ENCODE data around the gene FAM153A.
"Not testable (repeated sequence)": the region's sequence is repeated elsewhere in the genome, so short reads cannot be mapped to it uniquely, and the experiment has no call there.

GRCh38 chr5:177782169-177782568 is 530 bp downstream of the FAM153A start:
- TF ChIP-seq, protein P1, sequence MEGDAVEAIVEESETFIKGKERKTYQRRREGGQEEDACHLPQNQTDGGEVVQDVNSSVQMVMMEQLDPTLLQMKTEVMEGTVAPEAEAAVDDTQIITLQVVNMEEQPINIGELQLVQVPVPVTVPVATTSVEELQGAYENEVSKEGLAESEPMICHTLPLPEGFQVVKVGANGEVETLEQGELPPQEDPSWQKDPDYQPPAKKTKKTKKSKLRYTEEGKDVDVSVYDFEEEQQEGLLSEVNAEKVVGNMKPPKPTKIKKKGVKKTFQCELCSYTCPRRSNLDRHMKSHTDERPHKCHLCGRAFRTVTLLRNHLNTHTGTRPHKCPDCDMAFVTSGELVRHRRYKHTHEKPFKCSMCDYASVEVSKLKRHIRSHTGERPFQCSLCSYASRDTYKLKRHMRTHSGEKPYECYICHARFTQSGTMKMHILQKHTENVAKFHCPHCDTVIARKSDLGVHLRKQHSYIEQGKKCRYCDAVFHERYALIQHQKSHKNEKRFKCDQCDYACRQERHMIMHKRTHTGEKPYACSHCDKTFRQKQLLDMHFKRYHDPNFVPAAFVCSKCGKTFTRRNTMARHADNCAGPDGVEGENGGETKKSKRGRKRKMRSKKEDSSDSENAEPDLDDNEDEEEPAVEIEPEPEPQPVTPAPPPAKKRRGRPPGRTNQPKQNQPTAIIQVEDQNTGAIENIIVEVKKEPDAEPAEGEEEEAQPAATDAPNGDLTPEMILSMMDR (IDR thresholded peaks at IDR 0.05; ENCODE audit: insufficient read depth, low read length): not testable (repeated sequence)
- not testable (repeated sequence) for TF ChIP-seq SPI1 (IDR thresholded peaks at IDR 0.05; ENCODE audit: borderline replicate concordance, low read depth); POLR2AphosphoS5 (IDR thresholded peaks at IDR 0.05; ENCODE audit: low read depth)

Measured in HL-60 (cell line).